Hematopoietic multipotent progenitor cell treated with erythropoietin and hydrocortisone succinate and interleukin-3 and kit ligand, for 15 days (in vitro differentiated cells): ENCODE results near the gene POTEH.
"Not testable (repeated sequence)": the region's sequence is repeated elsewhere in the genome, so short reads cannot be mapped to it uniquely, and the experiment has no call there.

Source experiments
- DNase-seq: peaks from one replicate; pipeline ENCODE4 v3.0.0-alpha.2; 2015; ENCODE audit warnings: low spot score

Gene POTEH

GRCh38 chr22:15738157-15738908 lies 48.5 kb downstream of the POTEH start:
- DNase-seq, result not testable (repeated sequence)

GRCh38 chr22:15738909-15739391 lies 49.1 kb downstream of the POTEH start:
- DNase-seq, result not testable (repeated sequence)

GRCh38 chr22:15747636-15748323 lies 58.0 kb downstream of the POTEH start:
- not testable (repeated sequence) for DNase-seq

GRCh38 chr22:15749181-15749970 lies 59.5 kb downstream of the POTEH start:
- DNase-seq, result not testable (repeated sequence)

- not testable (repeated sequence) for DNase-seq
Measured at GRCh38 chr22:15759443-15760097, 69.7 kb downstream of the POTEH start.

GRCh38 chr22:15760388-15761150 lies 70.7 kb downstream of the POTEH start:
- DNase-seq, result not testable (repeated sequence)

- DNase-seq, result not testable (repeated sequence)
Measured at GRCh38 chr22:15761151-15761777, 71.4 kb downstream of the POTEH start.

- DNase-seq, result not testable (repeated sequence)
Measured at GRCh38 chr22:15763559-15763958, 73.7 kb downstream of the POTEH start.
